SU-DHL-6 (cell line): Measurements from ENCODE around the gene ADAM8.

Source experiments
- H2AFZ ChIP-seq: fragments of 200-600 bp; sonication (generic); 2 replicates; pipeline ENCODE4 v1.6.1; 2014; ENCODE audit warnings: low read depth, mild to moderate bottlenecking, moderate library complexity, mixed read lengths, antibody characterized with exemption, low read length; ENCODE audit not compliant: severe bottlenecking
- H3F3A ChIP-seq: fragments of 200-600 bp; shearing (Covaris generic); 2 replicates; pipeline ENCODE4 v1.6.0; 2016; ENCODE audit warnings: antibody characterized with exemption, mild to moderate bottlenecking; ENCODE audit not compliant: insufficient read depth
- H3K27ac ChIP-seq: fragments of 200-600 bp; sonication (generic); 2 replicates; pipeline ENCODE4 v1.5.1; 2016; ENCODE audit warnings: low read depth, mild to moderate bottlenecking, low read length, moderate library complexity, mixed read lengths
- H3K27me3 ChIP-seq: fragments of 200-600 bp; sonication (generic), shearing (Covaris generic); 2 replicates; pipeline ENCODE4 v1.6.0; 2014; ENCODE audit warnings: mild to moderate bottlenecking, low read length
- H3K36me3 ChIP-seq: fragments of 200-600 bp; sonication (generic); 2 replicates; pipeline ENCODE4 v1.6.1; 2014; ENCODE audit warnings: mild to moderate bottlenecking, low read length, mixed read lengths
- H3K4me2 ChIP-seq: fragments of 300-600, 200-600 bp; shearing (Covaris generic), sonication (generic); 2 replicates; pipeline ENCODE4 v1.6.0; 2014; ENCODE audit warnings: low read length, low read depth, mild to moderate bottlenecking; ENCODE audit not compliant: poor library complexity, severe bottlenecking
- H3K4me3 ChIP-seq: fragments of 200-600 bp; sonication (generic); 2 replicates; pipeline ENCODE4 v1.5.1; 2014; ENCODE audit warnings: antibody characterized with exemption, low read length, mild to moderate bottlenecking, mixed read lengths; ENCODE audit not compliant: insufficient read depth, poor library complexity, severe bottlenecking
- H3K79me2 ChIP-seq: fragments of 200-600 bp; sonication (generic); 2 replicates; pipeline ENCODE4 v1.6.1; 2014; ENCODE audit warnings: mild to moderate bottlenecking, low read length, moderate library complexity; ENCODE audit not compliant: insufficient read depth
- H3K9ac ChIP-seq: fragments of 200-600 bp; sonication (generic); 2 replicates; pipeline ENCODE4 v1.7.0; 2014; ENCODE audit warnings: mild to moderate bottlenecking, low read length
- H3K9me2 ChIP-seq: fragments of 200-600 bp; sonication (generic); replicated peaks from 2 replicates; pipeline ENCODE4 v1.6.1; 2014; ENCODE audit warnings: low read length; ENCODE audit not compliant: insufficient read depth
- H3K9me3 ChIP-seq: fragments of 200-600 bp; sonication (generic); 2 replicates; pipeline ENCODE4 v1.6.1; 2014; ENCODE audit warnings: low read length, mixed read lengths; ENCODE audit not compliant: insufficient read depth
- H4K20me1 ChIP-seq: fragments of 200-600 bp; sonication (generic); 2 replicates; pipeline ENCODE4 v1.6.1; 2014; ENCODE audit warnings: low read depth, mild to moderate bottlenecking, antibody characterized with exemption, low read length, moderate library complexity, mixed read lengths
- CTCF ChIP-seq: fragments of 200-600 bp; sonication (generic); IDR thresholded peaks from one replicate; pipeline ENCODE4 v1.5.1; 2017; ENCODE audit warnings: antibody characterized with exemption, mild to moderate bottlenecking, low read length, moderate library complexity; ENCODE audit not compliant: insufficient read depth, poor library complexity, severe bottlenecking
- EZH2phosphoT487 ChIP-seq: fragments of 200-600 bp; sonication (generic), shearing (Covaris generic); conservative IDR thresholded peaks from 2 replicates; pipeline ENCODE4 v1.6.1; 2018; ENCODE audit warnings: mild to moderate bottlenecking, antibody characterized with exemption, low read length, moderate library complexity, mixed read lengths

Gene ADAM8

GRCh38 chr10:133315847-133316246 is 39.2 kb upstream of the ADAM8 start:
- no peaks in the 10 kb centered on the region for H3K79me2 ChIP-seq
- TF ChIP-seq CTCF (no peak), EZH2phosphoT487 (no peak)
- H4K20me1 ChIP-seq: no peaks in the 10 kb centered on the region
- no peaks in the 10 kb centered on the region for H3K9me2 ChIP-seq
- no peak overlapping the region for H3K4me3 ChIP-seq
- H3K4me2 ChIP-seq: no peak overlapping the region
- H3K9me3 ChIP-seq: no peaks in the 10 kb centered on the region
- no peak overlapping the region for H3K9ac ChIP-seq
- no peaks in the 10 kb centered on the region for H3F3A ChIP-seq
- peaks cover 4% of the 10 kb centered on the region; the same call in 1 of the 2 replicates for H3K36me3 ChIP-seq
- no peaks in the 10 kb centered on the region for H3K27me3 ChIP-seq
- H3K27ac ChIP-seq: no peak overlapping the region
- no peak overlapping the region for H2AFZ ChIP-seq

- Histone ChIP-seq H4K20me1 (no peaks in the 10 kb centered on the region), H3K4me2 (no peak overlapping the region), H3K4me3 (no peak overlapping the region), H3K27me3 (no peaks in the 10 kb centered on the region), H3K27ac (no peak overlapping the region), H2AFZ (no peak overlapping the region), H3F3A (no peaks in the 10 kb centered on the region), H3K9ac (no peak overlapping the region), H3K36me3 (peaks cover 4% of the 10 kb centered on the region; the same call in 1 of the 2 replicates), H3K9me2 (no peaks in the 10 kb centered on the region), H3K79me2 (no peaks in the 10 kb centered on the region), H3K9me3 (no peaks in the 10 kb centered on the region)
- TF ChIP-seq CTCF (no peak), EZH2phosphoT487 (no peak)
Observed at GRCh38 chr10:133314911-133315310, 38.2 kb upstream of the ADAM8 start.

GRCh38 chr10:133313192-133313591 is 36.5 kb upstream of the ADAM8 start:
- H3K36me3 ChIP-seq: peaks cover 4% of the 10 kb centered on the region; the same call in 1 of the 2 replicates
- no peak overlapping the region for H2AFZ ChIP-seq
- H3K27me3 ChIP-seq: no peaks in the 10 kb centered on the region
- H3K9ac ChIP-seq: no peak overlapping the region
- TF ChIP-seq CTCF (no peak), EZH2phosphoT487 (no peak)
- no peaks in the 10 kb centered on the region for H3K9me3 ChIP-seq
- no peak overlapping the region for H3K4me2 ChIP-seq
- H3K27ac ChIP-seq: no peak overlapping the region
- peaks cover under 1% of the 10 kb centered on the region; the same call in 1 of the 2 replicates for H3F3A ChIP-seq
- peaks cover 3% of the 10 kb centered on the region; the same call in 1 of the 2 replicates for H3K79me2 ChIP-seq
- H3K4me3 ChIP-seq: no peak overlapping the region
- H4K20me1 ChIP-seq: no peaks in the 10 kb centered on the region
- H3K9me2 ChIP-seq: no peaks in the 10 kb centered on the region
